ENCODE results near the gene SLC1A7.

SLC1A7 gene

DNA sequence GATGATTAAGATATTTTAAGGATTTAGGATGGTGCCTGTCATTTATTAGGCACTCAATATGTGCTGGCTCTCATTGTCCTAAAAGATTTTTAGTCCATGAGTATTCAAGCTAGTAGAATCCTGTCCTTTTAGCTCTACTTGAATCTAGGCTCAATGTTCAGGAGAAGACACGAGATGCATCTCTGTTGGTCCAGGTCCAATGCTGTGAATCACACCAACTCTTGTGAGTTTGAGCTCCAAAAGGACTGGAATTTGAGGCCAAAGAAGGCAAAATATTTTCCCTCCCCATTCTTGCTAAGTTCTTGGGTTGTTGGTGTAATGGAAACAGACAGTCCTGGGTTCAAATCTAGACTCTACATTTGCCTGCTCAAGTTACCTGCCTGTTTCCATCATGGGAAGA lies 81.9 kb downstream of the SLC1A7 start:
- no peak for DNase-seq

DNA sequence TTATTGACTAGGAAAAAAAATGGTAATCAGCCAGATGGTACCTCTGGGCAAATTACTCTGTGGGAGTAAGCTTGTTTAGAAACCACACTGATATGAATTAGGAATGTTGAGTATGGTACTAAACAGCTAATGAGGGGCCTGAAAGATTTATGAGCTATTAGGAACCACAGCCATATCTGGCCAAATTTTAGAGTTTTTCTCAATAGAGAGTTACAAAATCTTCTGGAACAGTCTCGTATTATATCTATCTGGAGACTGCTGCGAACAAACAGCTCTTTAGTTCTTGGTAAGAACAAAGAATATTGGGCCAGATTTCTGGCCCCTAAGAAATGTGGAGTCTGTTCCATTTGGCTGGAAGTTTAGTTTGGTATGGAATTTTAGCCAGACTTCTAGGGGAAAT lies 85.3 kb downstream of the SLC1A7 start:
- DNase-seq, result peak in 1 of 3 experiments; percentile 30

DNA sequence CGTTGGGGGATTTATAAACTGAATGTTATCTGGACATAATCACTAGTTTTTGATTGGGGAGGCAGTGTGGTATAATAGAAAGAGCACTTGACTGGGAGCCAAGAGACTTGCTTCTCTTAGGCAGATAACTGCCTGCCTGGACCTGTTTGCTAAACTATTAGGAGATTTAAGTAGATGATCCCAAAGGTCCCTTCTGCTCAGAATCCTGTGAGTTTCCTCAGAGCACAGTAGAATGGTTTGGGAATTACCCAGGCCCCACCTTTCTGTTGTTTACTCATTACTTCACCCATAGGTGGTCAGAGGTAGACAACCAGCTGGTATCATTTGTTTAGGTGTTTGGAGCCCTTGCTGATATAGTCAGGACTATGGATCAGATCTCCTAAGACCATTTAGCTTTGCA lies 90.8 kb downstream of the SLC1A7 start:
- no peak for DNase-seq

DNA sequence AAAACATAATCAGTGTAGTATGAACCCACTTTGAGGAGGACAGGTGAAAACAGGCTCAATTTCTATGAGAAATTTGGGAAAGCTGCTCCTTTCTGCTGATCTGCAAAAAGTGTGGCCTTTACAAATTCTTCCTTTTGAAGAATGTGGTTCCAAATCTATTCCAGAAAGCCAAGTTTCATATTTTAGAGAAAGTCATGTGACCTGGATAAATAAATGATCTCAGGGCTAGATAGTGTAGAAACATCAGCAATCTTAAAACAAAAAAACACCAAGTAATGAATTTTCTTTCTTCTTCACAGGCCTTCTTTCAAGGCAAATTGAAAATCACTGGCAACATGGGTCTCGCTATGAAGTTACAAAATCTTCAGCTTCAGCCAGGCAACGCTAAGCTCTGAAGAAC lies 92.1 kb downstream of the SLC1A7 start:
- no peak for DNase-seq

DNA sequence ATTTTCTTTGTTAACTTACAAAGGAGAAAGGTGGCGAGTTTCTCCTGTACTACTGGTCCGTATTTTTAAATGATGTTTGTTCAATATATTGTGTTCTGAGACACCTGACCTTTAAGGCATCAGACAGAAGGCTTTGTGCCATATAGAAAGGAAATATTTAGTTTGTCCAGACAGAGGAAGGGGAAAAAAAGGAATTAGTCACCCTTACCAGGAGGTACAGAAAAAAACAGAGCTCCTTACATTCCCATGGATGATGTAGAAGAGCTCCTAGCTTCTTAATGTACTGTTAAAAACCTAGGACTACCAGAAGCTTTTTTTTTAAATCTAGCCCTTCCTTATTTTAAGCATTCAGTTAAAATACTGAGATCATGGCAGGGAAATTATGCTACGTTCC lies 92.9 kb downstream of the SLC1A7 start:
- no peak for DNase-seq

DNA sequence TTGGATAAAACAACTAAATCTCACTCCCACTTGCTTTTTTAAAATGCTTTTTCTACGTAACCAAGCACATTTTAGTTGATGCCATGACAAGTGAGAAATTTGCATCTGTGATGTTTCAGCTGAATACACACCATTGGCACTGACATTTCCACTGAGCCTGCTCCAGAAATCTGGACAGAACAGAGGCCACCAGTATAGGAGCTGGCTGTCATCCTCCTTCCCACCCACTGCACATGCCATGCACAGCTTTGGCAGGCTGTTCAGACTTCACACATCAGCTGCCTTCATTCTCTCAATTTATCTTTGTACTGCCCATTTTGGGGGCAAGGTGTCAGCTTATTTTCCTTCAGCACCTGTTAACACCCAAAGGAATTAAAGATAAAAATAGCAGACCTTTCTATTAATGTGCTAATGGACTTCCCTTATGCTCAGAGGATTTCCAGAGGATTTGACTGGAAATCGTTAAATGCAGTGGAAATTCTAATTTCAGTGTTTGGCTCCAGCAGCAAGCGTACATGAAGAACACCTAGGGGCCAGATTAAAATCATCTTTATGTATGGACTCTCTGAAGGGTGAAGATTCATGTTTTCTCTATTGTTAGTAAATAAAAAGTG lies 93.4 kb downstream of the SLC1A7 start:
- DNase-seq, result peak in 1 of 3 experiments; percentile 5

DNA sequence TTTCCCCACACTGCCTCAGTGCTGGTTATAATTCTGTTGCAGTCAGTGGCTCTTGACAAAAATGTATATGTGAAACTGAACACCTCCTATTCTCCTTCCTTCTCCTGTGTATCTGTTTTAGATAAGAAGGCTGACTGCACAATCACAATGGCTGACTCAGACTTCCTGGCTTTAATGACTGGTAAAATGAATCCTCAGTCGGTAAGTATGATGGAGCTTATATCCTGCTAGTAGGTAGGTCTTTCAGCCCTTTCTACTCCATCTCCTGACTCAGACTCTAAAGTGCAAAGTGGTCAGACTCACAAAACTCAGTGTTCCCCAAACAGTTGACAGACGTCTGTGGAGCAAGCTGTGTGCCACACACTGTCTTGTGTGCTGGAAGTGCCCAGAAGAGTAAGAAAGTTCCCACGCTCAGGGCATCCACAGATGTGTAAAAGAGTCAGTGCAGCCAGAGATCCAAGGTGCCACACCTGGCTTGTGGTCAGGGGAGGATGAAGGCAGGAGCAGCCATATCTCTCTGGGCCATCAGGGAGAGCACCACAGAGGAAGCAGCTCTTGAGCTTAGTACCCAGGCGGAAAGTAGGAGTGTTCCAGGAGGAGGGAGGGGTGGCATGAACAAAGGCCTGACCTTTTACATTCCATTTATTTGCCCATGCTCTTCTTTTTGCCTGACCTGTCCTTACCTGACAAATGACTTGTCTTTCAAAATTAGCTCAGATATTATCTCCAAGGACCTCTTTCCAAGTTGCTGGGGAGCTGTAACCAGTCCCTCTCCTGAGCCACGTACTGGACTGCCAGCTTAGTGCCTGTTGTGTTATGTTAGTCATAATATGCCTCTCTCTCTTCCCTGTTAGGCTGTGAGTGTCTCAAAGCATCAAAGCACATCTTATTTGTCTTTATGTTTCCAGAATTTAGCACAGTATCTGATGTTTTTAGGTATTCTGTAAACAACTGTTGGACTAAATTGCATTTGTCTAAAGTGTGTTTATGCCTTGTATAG lies 94.4 kb downstream of the SLC1A7 start:
- peak in 2 of 3 experiments; percentile 14 to 36 for DNase-seq

DNA sequence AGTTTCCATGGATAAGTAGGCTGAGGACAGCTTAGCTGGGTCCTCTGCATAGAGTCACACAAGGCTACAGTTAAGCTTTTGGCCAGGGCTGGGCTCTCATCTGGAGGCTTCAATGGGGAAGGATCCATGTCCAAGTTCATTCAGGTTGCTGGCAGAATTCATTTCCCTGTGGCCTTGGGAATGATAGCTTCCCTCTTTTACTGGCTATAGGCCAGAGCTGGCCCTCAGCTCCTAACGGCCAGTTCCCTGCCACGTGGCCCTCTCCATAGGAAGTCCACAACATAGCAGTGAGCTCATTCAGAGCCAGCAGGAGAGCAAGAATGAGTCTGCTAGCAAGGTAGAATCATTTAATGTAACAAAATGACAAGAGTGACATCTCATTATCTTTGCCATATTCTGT lies 95.5 kb downstream of the SLC1A7 start:
- peak in 1 of 3 experiments; percentile 12 for DNase-seq

DNA sequence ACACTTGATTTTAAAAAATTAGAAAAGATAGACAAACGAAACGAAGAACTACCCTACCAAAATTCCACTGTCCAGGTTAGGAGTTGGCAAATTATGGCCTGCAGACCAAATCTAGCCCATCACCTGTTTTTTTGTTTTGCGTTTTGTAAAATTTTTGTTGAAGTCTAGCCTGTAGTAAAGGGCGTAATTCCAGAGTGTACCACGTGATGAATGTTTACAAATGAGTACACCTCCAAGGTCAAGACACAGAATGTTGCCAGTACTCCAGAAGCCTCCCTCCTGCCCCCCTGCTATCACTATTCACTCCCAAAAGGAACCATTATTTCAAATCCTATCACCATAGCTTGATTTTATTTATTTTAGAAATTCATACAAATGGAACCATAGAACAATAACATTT lies 97.5 kb downstream of the SLC1A7 start:
- DNase-seq, result no peak

DNA sequence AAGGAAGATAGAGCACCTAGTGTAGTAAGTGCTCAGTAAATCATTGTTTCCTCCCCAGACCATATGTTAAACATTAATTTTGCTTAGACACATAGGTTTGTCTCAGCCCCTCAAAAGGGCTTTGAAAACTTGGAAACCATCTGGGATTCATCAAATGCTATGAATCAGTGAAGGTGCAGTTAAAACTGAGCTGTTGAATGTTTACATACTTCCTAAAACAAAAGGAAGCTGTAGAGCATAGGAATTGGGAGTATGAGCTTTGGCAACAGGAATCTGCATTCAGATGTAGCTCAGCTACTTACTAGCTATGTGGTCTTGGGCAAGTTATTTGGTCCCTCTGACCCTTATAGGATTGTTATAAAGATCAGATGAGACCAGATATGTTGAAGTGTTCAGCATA lies 99.2 kb downstream of the SLC1A7 start:
- no peak for DNase-seq

DNA sequence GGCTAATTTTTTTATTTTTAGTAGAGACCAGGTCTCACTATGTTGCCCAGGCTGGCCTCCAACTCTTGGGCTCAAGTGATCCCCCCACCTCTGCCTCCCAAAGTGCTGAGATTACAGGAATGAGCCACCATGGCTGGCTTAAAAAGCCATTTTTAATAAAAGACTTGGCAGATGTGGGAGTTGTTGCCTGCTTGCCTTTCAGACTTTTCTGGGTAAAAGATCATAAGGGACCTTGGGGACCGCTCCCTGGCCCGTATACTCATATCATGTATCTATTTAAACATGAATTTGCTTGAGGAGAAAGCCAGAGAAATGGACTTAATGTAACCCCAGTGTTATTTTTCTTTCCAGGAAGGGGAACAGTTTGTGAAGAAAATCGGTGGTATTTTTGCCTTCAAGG lies 103.9 kb downstream of the SLC1A7 start:
- DNase-seq, result no peak
